K562 (cell line): ENCODE measurements around the gene ZNF333. TPM values are rescaled to one million over a fixed set of nuclear protein-coding genes. Genes with fewer than 3 reads are reported as not detected.

ENCODE experiments used
- ATAC-seq: fragments of 200-7000 bp; cut with Tn5 transposase; 3 replicates; pipeline ENCODE4 v1.9.1; 2020; ENCODE audit warnings: moderate library complexity
- BruUV-seq: library from RNA; stranded (reverse); fragments of 400-500 nt; replicated peaks from 2 replicates; lab custom pipeline; 2021; lab: Mats Ljungman, UMichigan
- CTCF ChIA-PET: fragments of 300-600 bp; formaldehyde crosslinking; extraction: SDS; loops from one replicate; lab custom pipeline; 2021; ENCODE audit warnings: low intra/inter-chr PET ratio; lab: Yijun Ruan, JAX
- POLR2A ChIA-PET: fragments of 300-600, 350-650 bp; sonication (Branson Sonifier 250); formaldehyde crosslinking; extraction: SDS; loops from one replicate; lab custom pipeline; 2021; ENCODE audit warnings: antibody characterized with exemption, inconsistent platforms; lab: Yijun Ruan, JAX
- DNase-seq, 4 experiments: peaks; one replicate each; pipeline versions ENCODE4 v3.0.0 to v3.0.0-alpha.2; 2011 to 2018; ENCODE audit warnings: low spot score in 3 of 4, mixed read lengths in 3 of 4; ENCODE audit errors: extremely low read depth in 1 of 4
- FAIRE-seq: peaks from 2 replicates; lab custom pipeline; 2011; peaks lifted over from hg19 to GRCh38; lab: Jason Lieb, UNC
- H2AFZ ChIP-seq: 2 replicates; pipeline ENCODE4 v1.6.0; 2011; ENCODE audit warnings: low read depth, low read length, control low read depth, inconsistent platforms
- H3K27ac ChIP-seq: fragments of 200-600 bp; 3 replicates; pipeline ENCODE4 v1.8.0; 2011; ENCODE audit warnings: low read depth, mild to moderate bottlenecking, control low read depth, inconsistent platforms, low read length, moderate library complexity, mixed read lengths; ENCODE audit errors: extremely low read depth
- H3K27me3 ChIP-seq, 2 experiments: fragments of 300-600 bp in 1 of 2; 2 replicates in 1 of 2; 3 replicates in 1 of 2; pipeline versions ENCODE4 v1.6.0 to v1.8.0; 2011; ENCODE audit warnings: inconsistent platforms in 2 of 2, low read length in 2 of 2, mild to moderate bottlenecking in 1 of 2, mixed read lengths in 1 of 2, moderate library complexity in 1 of 2; ENCODE audit not compliant: control insufficient read depth in 2 of 2, insufficient read depth in 2 of 2
- H3K36me3 ChIP-seq: fragments of 300-600 bp; 3 replicates; pipeline ENCODE4 v1.8.0; 2011; ENCODE audit warnings: mild to moderate bottlenecking, low read length, inconsistent platforms; ENCODE audit not compliant: control insufficient read depth, insufficient read depth
- H3K4me1 ChIP-seq, 2 experiments: fragments of 200-600 bp in 1 of 2; replicated peaks in 1 of 2; 2 replicates in 1 of 2; 3 replicates in 1 of 2; pipeline versions ENCODE4 v1.5.1 to v1.8.0; 2011; ENCODE audit warnings: inconsistent platforms in 2 of 2, low read length in 2 of 2, mild to moderate bottlenecking in 1 of 2, mixed read lengths in 1 of 2, moderate library complexity in 1 of 2; ENCODE audit not compliant: control insufficient read depth in 2 of 2, insufficient read depth in 2 of 2
- H3K4me2 ChIP-seq: 2 replicates; pipeline ENCODE4 v1.6.1; 2011; ENCODE audit warnings: low read length, control low read depth, inconsistent platforms, mixed read lengths; ENCODE audit not compliant: insufficient read depth
- H3K4me3 ChIP-seq: fragments of 200-600 bp; sonication (generic), shearing (Covaris generic); 2 replicates; pipeline ENCODE4 v1.5.1; 2016; ENCODE audit warnings: control low read depth, inconsistent platforms
- H3K79me2 ChIP-seq: fragments of 200-600 bp; 3 replicates; pipeline ENCODE4 v1.8.0; 2011; ENCODE audit warnings: low read length, inconsistent platforms; ENCODE audit not compliant: control insufficient read depth, insufficient read depth
- H3K9ac ChIP-seq, 2 experiments: 2 replicates each; pipeline versions ENCODE4 v1.6.0 to v1.6.1; 2011; ENCODE audit warnings: low read depth in 2 of 2, low read length in 2 of 2, control low read depth in 1 of 2, inconsistent platforms in 1 of 2, mild to moderate bottlenecking in 1 of 2, mixed read lengths in 1 of 2; ENCODE audit not compliant: insufficient read depth in 1 of 2
- H3K9me1 ChIP-seq: one replicate; pipeline ENCODE4 v1.6.0; 2011; ENCODE audit warnings: inconsistent platforms, mild to moderate bottlenecking, low read length, moderate library complexity; ENCODE audit not compliant: control insufficient read depth, insufficient read depth
- H3K9me3 ChIP-seq: replicated peaks from 2 replicates; pipeline ENCODE4 v1.5.1; 2011; ENCODE audit warnings: low read depth, low read length, inconsistent platforms; ENCODE audit not compliant: control insufficient read depth, insufficient read depth
- H4K20me1 ChIP-seq: replicated peaks from 2 replicates; pipeline ENCODE4 v1.6.1; 2011; ENCODE audit warnings: low read length, inconsistent platforms, mixed read lengths; ENCODE audit not compliant: control insufficient read depth, insufficient read depth
- CBX1 ChIP-seq: sonication (generic); IDR thresholded peaks from 2 replicates; pipeline ENCODE4 v1.6.1; 2016; ENCODE audit warnings: antibody characterized with exemption, low read depth, mild to moderate bottlenecking
- CBX3 ChIP-seq, 2 experiments: IDR thresholded peaks; 1 replicate in 1 of 2; 2 replicates in 1 of 2; pipeline ENCODE4 v1.6.1; 2012; ENCODE audit warnings: inconsistent platforms in 2 of 2, low read length in 2 of 2, borderline replicate concordance in 1 of 2, control low read depth in 1 of 2
- ETV6 ChIP-seq, 3 experiments: fragments of 150-350 bp in 1 of 3; sonication (generic) in 1 of 3; formaldehyde crosslinking in 1 of 3; IDR thresholded peaks; 2 replicates each; pipeline versions ENCODE4 v1.6.1 to v1.8.0; 2014 to 2022; ENCODE audit warnings: borderline replicate concordance in 2 of 3, low read depth in 2 of 3, antibody characterized with exemption in 1 of 3, low read length in 1 of 3, mild to moderate bottlenecking in 1 of 3, missing genetic modification reagents in 1 of 3
- JUN ChIP-seq, 2 experiments: sonication (generic) in 1 of 2; formaldehyde crosslinking in 1 of 2; IDR thresholded peaks; 2 replicates each; pipeline versions ENCODE4 v1.6.1 to v1.8.0; 2012 to 2022; ENCODE audit warnings: borderline replicate concordance in 2 of 2, mild to moderate bottlenecking in 2 of 2, improper control_type of control experiment in 1 of 2, low read depth in 1 of 2, low read length in 1 of 2, missing genetic modification reagents in 1 of 2
- NR1H2 ChIP-seq: sonication (generic); formaldehyde crosslinking; IDR thresholded peaks from 2 replicates; pipeline ENCODE4 v1.4.0; 2020; ENCODE audit warnings: mild to moderate bottlenecking, missing genetic modification reagents
- PCBP2 ChIP-seq: fragments of 200-400 bp; formaldehyde crosslinking; IDR thresholded peaks from 2 replicates; pipeline ENCODE4 v1.6.1; 2018; ENCODE audit warnings: low read length, low read depth, mild to moderate bottlenecking, moderate library complexity; ENCODE audit not compliant: poor library complexity, severe bottlenecking
- RBM25 ChIP-seq: fragments of 200-400 bp; formaldehyde crosslinking; IDR thresholded peaks from 2 replicates; pipeline ENCODE4 v1.6.1; 2018; ENCODE audit warnings: low read length, low read depth, moderate library complexity; ENCODE audit not compliant: severe bottlenecking
- RFX5 ChIP-seq: IDR thresholded peaks from 2 replicates; pipeline ENCODE4 v1.6.1; 2011; ENCODE audit warnings: low read depth, mild to moderate bottlenecking, improper control_type of control experiment, low read length
- TRIM24 ChIP-seq, 2 experiments: fragments of 450-650 bp; IDR thresholded peaks; 2 replicates each; pipeline ENCODE4 v1.6.1; 2016
- XRCC3 ChIP-seq: fragments of 450-650 bp; IDR thresholded peaks from 2 replicates; pipeline ENCODE4 v1.6.1; 2017; ENCODE audit warnings: mild to moderate bottlenecking, moderate library complexity
- ZBTB9 ChIP-seq: fragments of 450-650 bp; formaldehyde crosslinking; IDR thresholded peaks from 2 replicates; pipeline ENCODE4 v1.4.0; 2020; ENCODE audit warnings: mild to moderate bottlenecking, moderate library complexity
- ZFP1 ChIP-seq: fragments of 450-650 bp; formaldehyde crosslinking; IDR thresholded peaks from 2 replicates; pipeline ENCODE4 v1.4.0; 2020; ENCODE audit warnings: mild to moderate bottlenecking, mixed read lengths
- ZNF583 ChIP-seq: fragments of 250-450 bp; sonication (Bioruptor Pico); IDR thresholded peaks from 2 replicates; pipeline ENCODE4 v1.4.0; 2020
- ZNF75A ChIP-seq: fragments of 450-650 bp; formaldehyde crosslinking; IDR thresholded peaks from 2 replicates; pipeline ENCODE4 v1.4.0; 2020; ENCODE audit warnings: mild to moderate bottlenecking
- WGBS: fragments of 100-300 bp; shearing (Covaris generic); methylation state at CpG from one replicate; pipeline ENCODE4 v1.1.6; 2016; ENCODE audit warnings: low coverage, mixed read lengths; ENCODE audit not compliant: insufficient coverage; ENCODE audit errors: missing lambda C conversion rate; 5-methylcytosine and 5-hydroxymethylcytosine counted together
- in situ Hi-C: fragments of 300-500 bp; cut with MboI; formaldehyde crosslinking; loops from 4 replicates; pipeline ENCODE4 v1.15.0; 2018; ENCODE audit warnings: inconsistent platforms, mixed read lengths
- intact Hi-C: fragments of 100-400 bp; cut with micrococcal nuclease; formaldehyde crosslinking; loops from 2 replicates; pipeline ENCODE4 v1.14.2; 2022
- polyA plus RNA-seq, 8 experiments: library from polyadenylated mRNA; depleted of rRNA in 4 of 8; stranded (reverse) in 5 of 8; unstranded in 3 of 8; fragments of >200 nt; fragmentation: Nextera tagmentation in 2 of 8; fragmentation: Illumina TruSeq in 1 of 8; extraction: Ambion mirVana in 2 of 8; extraction: Trizol in 1 of 8; gene quantifications; 2 replicates each; pipeline versions ENCODE4 v1.2.1 to v1.2.3, GENCODE V29; 2011 to 2014; ENCODE audit warnings: inconsistent platforms in 1 of 8, missing spikeins in 1 of 8
- total RNA-seq, 7 experiments: library from RNA; depleted of rRNA in 6 of 7; stranded (reverse); fragments of >200 nt in 6 of 7; fragmentation: Illumina TruSeq in 2 of 7; extraction: Trizol in 2 of 7; gene quantifications; 2 replicates each; pipeline versions ENCODE4 v1.2.1 to v1.2.3, GENCODE V29; 2011 to 2021; ENCODE audit warnings: low replicate concordance in 1 of 7

The ZNF333 gene
- total and polyA plus RNA-seq, 9 of the 15 experiments (the other 6 are each of a cell fraction or from before 2014, with no cell fraction given), result 2.8 to 10.3 (median 6.3) TPM

GRCh38 chr19:14718522-14719116 lies 28.8 kb downstream of the ZNF333 start (continued):
- peak; percentile 89; the same call in 1 of the 2 replicates for TF ChIP-seq CBX1
- TF ChIP-seq ZNF75A (CRISPR knock-in tag), result peak; percentile 100
- no peak for TF ChIP-seq NR1H2 (CRISPR knock-in tag)
- TF ChIP-seq RFX5, result no peak
- TF ChIP-seq XRCC3, result peak; percentile 96
- peak in 1 of 2 experiments; percentile 77; a peak in 2 of 3 replicates for TF ChIP-seq CBX3 (IDR thresholded peaks at IDR 0.05; ENCODE audit: borderline replicate concordance in 1 of 2, low read length in 2 of 2)
- no peak for TF ChIP-seq JUN (IDR thresholded peaks at IDR 0.05; ENCODE audit: borderline replicate concordance, low read depth, low read length)
- no peak for TF ChIP-seq JUN (CRISPR knock-in tag; IDR thresholded peaks at IDR 0.05; ENCODE audit: borderline replicate concordance)
- peak in 1 of 2 experiments; percentile 77; a peak in 2 of 4 replicates for TF ChIP-seq TRIM24 (IDR thresholded peaks at IDR 0.05)
- TF ChIP-seq ZNF583, result no peak
- TF ChIP-seq PCBP2, result no peak
- TF ChIP-seq ZFP1 (CRISPR knock-in tag), result no peak

GRCh38 chr19:14719162-14719561 lies 29.3 kb downstream of the ZNF333 start:
- H3K4me3 ChIP-seq, result no peak overlapping the region
- BruUV-seq, result no TSS peak
- H3K27me3 ChIP-seq, result no peaks in the 10 kb centered on the region
- H3K4me2 ChIP-seq, result no peak overlapping the region
- ATAC-seq, result no peak
- CTCF ChIA-PET, result no interaction called here
- no peaks in the 10 kb centered on the region for H4K20me1 ChIP-seq
- intact Hi-C loops, result no loop called here
- 24% methylated on average over 3 of the region's 3 CpGs for WGBS
- H3K9ac ChIP-seq, result no peak overlapping the region
- no peak for FAIRE-seq
- H3K9me3 ChIP-seq, result peaks cover 23% of the 10 kb centered on the region
- no peak for TF ChIP-seq ZBTB9 (CRISPR knock-in tag)
- TF ChIP-seq ETV6 (IDR thresholded peaks at IDR 0.05; ENCODE audit: borderline replicate concordance in 1 of 2, low read depth in 2 of 2, low read length in 1 of 2), result no peak
- TF ChIP-seq ETV6 (CRISPR knock-in tag; IDR thresholded peaks at IDR 0.05; ENCODE audit: borderline replicate concordance), result no peak
- TF ChIP-seq RBM25, result peak; percentile 35
- TF ChIP-seq, all 486 proteins: peak for 1
- no peaks in the 10 kb centered on the region for H3K4me1 ChIP-seq
- H3K27ac ChIP-seq, result no peak overlapping the region
- no peaks in the 10 kb centered on the region for H3K79me2 ChIP-seq
- DNase-seq, result no peak
- no peak overlapping the region for H2AFZ ChIP-seq
- no peaks in the 10 kb centered on the region for H3K9me1 ChIP-seq
- POLR2A ChIA-PET, result interaction anchor here (0.5 kb wide), 1 partner anchor 18 kb away, joined by 3 read pairs; no protein-coding TSS in a partner anchor
- in situ Hi-C loops, result no loop called here
- peaks cover 14% of the 10 kb centered on the region; the same call in 2 of the 3 replicates for H3K36me3 ChIP-seq
